Keratinocyte (primary cell): ENCODE measurements around the gene ADAMTS2. TPM values are rescaled to one million over a fixed set of nuclear protein-coding genes. Genes with fewer than 3 reads are reported as not detected.

Source experiments
- DNase-seq: peaks from one replicate; pipeline ENCODE4 v3.0.0-alpha.2; 2011; ENCODE audit warnings: low read depth, missing footprints, low spot score
- FAIRE-seq: peaks from 2 replicates; lab custom pipeline; 2011; peaks lifted over from hg19 to GRCh38; lab: Jason Lieb, UNC
- H2AFZ ChIP-seq: 2 replicates; pipeline ENCODE4 v1.6.0; 2012; ENCODE audit warnings: low read length, control low read depth, inconsistent platforms; ENCODE audit not compliant: control insufficient read depth
- H3K27ac ChIP-seq: 2 replicates; pipeline ENCODE4 v1.5.1; 2011; ENCODE audit warnings: low read length; ENCODE audit not compliant: control insufficient read depth, insufficient read depth
- H3K27me3 ChIP-seq: 3 replicates; pipeline ENCODE4 v1.6.0; 2011; ENCODE audit warnings: low read length; ENCODE audit not compliant: control insufficient read depth, insufficient read depth; ENCODE audit errors: extremely low read depth
- H3K36me3 ChIP-seq, 2 experiments: 2 replicates in 1 of 2; 3 replicates in 1 of 2; pipeline ENCODE4 v1.5.1; 2011; ENCODE audit warnings: low read length in 2 of 2, mild to moderate bottlenecking in 1 of 2; ENCODE audit not compliant: control insufficient read depth in 2 of 2, insufficient read depth in 2 of 2; ENCODE audit errors: extremely low read depth in 1 of 2
- H3K4me1 ChIP-seq: 3 replicates; pipeline ENCODE4 v1.5.1; 2011; ENCODE audit warnings: low read length; ENCODE audit not compliant: control insufficient read depth, insufficient read depth; ENCODE audit errors: extremely low read depth
- H3K4me2 ChIP-seq: 3 replicates; pipeline ENCODE4 v1.6.0; 2011; ENCODE audit warnings: low read depth, low read length; ENCODE audit not compliant: control insufficient read depth, insufficient read depth; ENCODE audit errors: extremely low read depth
- H3K4me3 ChIP-seq, 3 experiments: fragments of 200-600 bp in 1 of 3; sonication (generic) in 1 of 3; 2 replicates in 2 of 3; 3 replicates in 1 of 3; pipeline ENCODE4 v1.5.1; 2011 to 2016; ENCODE audit warnings: low read length in 3 of 3, mild to moderate bottlenecking in 3 of 3, control low read depth in 2 of 3, inconsistent platforms in 1 of 3, low read depth in 1 of 3, mixed read lengths in 1 of 3, mixed run types in 1 of 3, moderate library complexity in 1 of 3; ENCODE audit not compliant: control insufficient read depth in 2 of 3, insufficient read depth in 2 of 3; ENCODE audit errors: extremely low read depth in 1 of 3
- H3K79me2 ChIP-seq: 2 replicates; pipeline ENCODE4 v1.6.0; 2012; ENCODE audit warnings: low read length; ENCODE audit not compliant: control insufficient read depth, insufficient read depth
- H3K9ac ChIP-seq: 3 replicates; pipeline ENCODE4 v1.6.0; 2011; ENCODE audit warnings: low read length; ENCODE audit not compliant: control insufficient read depth, insufficient read depth; ENCODE audit errors: extremely low read depth
- H3K9me1 ChIP-seq: 3 replicates; pipeline ENCODE4 v1.6.0; 2011; ENCODE audit warnings: low read length; ENCODE audit not compliant: control insufficient read depth, insufficient read depth; ENCODE audit errors: extremely low read depth
- H3K9me3 ChIP-seq: 2 replicates; pipeline ENCODE4 v1.5.1; 2012; ENCODE audit warnings: low read depth, low read length; ENCODE audit not compliant: control insufficient read depth
- H4K20me1 ChIP-seq: 3 replicates; pipeline ENCODE4 v1.6.0; 2011; ENCODE audit warnings: low read length; ENCODE audit not compliant: control insufficient read depth, insufficient read depth; ENCODE audit errors: extremely low read depth
- CTCF ChIP-seq, 3 experiments: IDR thresholded peaks in 1 of 3; conservative IDR thresholded peaks in 1 of 3; optimal IDR thresholded peaks in 1 of 3; 2 replicates in 2 of 3; 3 replicates in 1 of 3; pipeline versions ENCODE3 to v1.5.1; 2011; ENCODE audit warnings: low read length in 3 of 3, mild to moderate bottlenecking in 3 of 3, moderate library complexity in 2 of 3, control low read depth in 1 of 3, inconsistent platforms in 1 of 3; ENCODE audit not compliant: insufficient read depth in 2 of 3; ENCODE audit errors: extremely low read depth in 1 of 3
- EZH2 ChIP-seq: IDR thresholded peaks from one replicate; pipeline ENCODE4 v1.6.1; 2012; ENCODE audit warnings: inconsistent platforms, mild to moderate bottlenecking, low read length, moderate library complexity
- dilution Hi-C: fragments of 300-500 bp; cut with MboI; formaldehyde crosslinking; loops from one replicate; pipeline ENCODE4 v1.7.0; 2020; ENCODE audit warnings: low sequenced_read_pairs; ENCODE audit not compliant: extremely low pct_ligation_motif_present
- polyA plus RNA-seq, 5 experiments: library from polyadenylated mRNA; depleted of rRNA in 3 of 5; stranded (reverse) in 3 of 5; stranded (forward) in 1 of 5; unstranded in 1 of 5; fragments of >200 nt; gene quantifications; 1 replicate in 1 of 5; 2 replicates in 3 of 5; 3 replicates in 1 of 5; pipeline versions ENCODE4 v1.2.1 to v1.2.3, GENCODE V29; 2011 to 2012; ENCODE audit warnings: missing spikeins in 2 of 5, low read depth in 1 of 5, low replicate concordance in 1 of 5

ADAMTS2 gene
- polyA plus RNA-seq, 1 donor (not counting 4 experiments of a cell fraction or from before 2014, with no cell fraction given): not detected

- no peaks in the 10 kb centered on the region for H3K36me3 ChIP-seq
- H3K4me2 ChIP-seq: no peak overlapping the region
- no peak overlapping the region for H3K9ac ChIP-seq
- DNase-seq: no peak
- no peak overlapping the region for H3K27ac ChIP-seq
- no peaks in the 10 kb centered on the region for H3K27me3 ChIP-seq
- dilution Hi-C loops: no loop called here
- no peak overlapping the region for H3K4me3 ChIP-seq
- no peaks in the 10 kb centered on the region for H3K4me1 ChIP-seq
- H4K20me1 ChIP-seq: no peaks in the 10 kb centered on the region
- FAIRE-seq: no peak
- peaks cover 5% of the 10 kb centered on the region for H3K9me3 ChIP-seq
- no peaks in the 10 kb centered on the region for H3K79me2 ChIP-seq
- H2AFZ ChIP-seq: no peak overlapping the region
- no peak for TF ChIP-seq EZH2
- TF ChIP-seq CTCF (optimal IDR thresholded peaks at IDR 0.05 in 1 of 3, IDR thresholded peaks at IDR 0.05 in 1 of 3, conservative IDR thresholded peaks at IDR 0.05 in 1 of 3; ENCODE audit: extremely low read depth in 1 of 3, insufficient read depth in 2 of 3, low read length in 3 of 3): no peak
- H3K9me1 ChIP-seq: no peaks in the 10 kb centered on the region
These were observed 102.6 kb downstream of the ADAMTS2 start for GRCh38 chr5:179242676-179243075.

- Histone ChIP-seq H3K27me3 (no peaks in the 10 kb centered on the region), H3K36me3 (no peaks in the 10 kb centered on the region), H4K20me1 (no peaks in the 10 kb centered on the region), H2AFZ (no peak overlapping the region), H3K9me3 (peaks cover 5% of the 10 kb centered on the region), H3K4me2 (no peak overlapping the region), H3K79me2 (no peaks in the 10 kb centered on the region), H3K27ac (no peak overlapping the region), H3K9ac (no peak overlapping the region), H3K9me1 (no peaks in the 10 kb centered on the region), H3K4me3 (no peak overlapping the region), H3K4me1 (no peaks in the 10 kb centered on the region)
- FAIRE-seq (no peak), DNase-seq (no peak)
- dilution Hi-C loops: no loop called here
- no peak for TF ChIP-seq EZH2
- TF ChIP-seq CTCF (optimal IDR thresholded peaks at IDR 0.05 in 1 of 3, IDR thresholded peaks at IDR 0.05 in 1 of 3, conservative IDR thresholded peaks at IDR 0.05 in 1 of 3; ENCODE audit: extremely low read depth in 1 of 3, insufficient read depth in 2 of 3, low read length in 3 of 3): no peak
These were observed 103.4 kb downstream of the ADAMTS2 start for GRCh38 chr5:179241764-179242370.
